Stimulated activated memory B cell treated with anti-CD40 and anti-IgM and Interleukin-4, amounts not matched to agents 10 μg/mL and 1 μg/mL and 100 μg/mL, for 72 hours (primary cell): ENCODE results near the gene METTL4.

Experiments used
- ATAC-seq: fragments of 150-1000 bp; cut with Tn5 transposase; 2 replicates; pipeline ENCODE4 v1.10.0; 2021
- H3K27ac Mint-ChIP-seq: one replicate; pipeline ENCODE4 v1.8.0; 2022; ENCODE audit warnings: mild to moderate bottlenecking, mixed read lengths
- H3K27me3 Mint-ChIP-seq: one replicate; pipeline ENCODE4 v1.8.0; 2022; ENCODE audit warnings: mixed read lengths
- H3K36me3 Mint-ChIP-seq: one replicate; pipeline ENCODE4 v1.8.0; 2022; ENCODE audit warnings: mixed read lengths
- H3K4me1 Mint-ChIP-seq: one replicate; pipeline ENCODE4 v1.8.0; 2022; ENCODE audit warnings: mixed read lengths
- H3K4me3 Mint-ChIP-seq: one replicate; pipeline ENCODE4 v1.8.0; 2022; ENCODE audit warnings: mild to moderate bottlenecking, moderate library complexity, mixed read lengths
- H3K9me3 Mint-ChIP-seq: one replicate; pipeline ENCODE4 v1.8.0; 2022; ENCODE audit warnings: mixed read lengths

METTL4 gene

GRCh38 chr18:2572892-2573291, 1.6 kb upstream of the METTL4 start:
- H3K4me1 Mint-ChIP-seq: peaks cover 38% of the 10 kb centered on the region
- no peaks in the 10 kb centered on the region for H3K27me3 Mint-ChIP-seq
- peak overlapping the region; percentile 23 for H3K4me3 Mint-ChIP-seq
- H3K36me3 Mint-ChIP-seq: peaks cover under 1% of the 10 kb centered on the region
- ATAC-seq: no peak
- no peak overlapping the region for H3K27ac Mint-ChIP-seq
- H3K9me3 Mint-ChIP-seq: no peaks in the 10 kb centered on the region

DNA sequence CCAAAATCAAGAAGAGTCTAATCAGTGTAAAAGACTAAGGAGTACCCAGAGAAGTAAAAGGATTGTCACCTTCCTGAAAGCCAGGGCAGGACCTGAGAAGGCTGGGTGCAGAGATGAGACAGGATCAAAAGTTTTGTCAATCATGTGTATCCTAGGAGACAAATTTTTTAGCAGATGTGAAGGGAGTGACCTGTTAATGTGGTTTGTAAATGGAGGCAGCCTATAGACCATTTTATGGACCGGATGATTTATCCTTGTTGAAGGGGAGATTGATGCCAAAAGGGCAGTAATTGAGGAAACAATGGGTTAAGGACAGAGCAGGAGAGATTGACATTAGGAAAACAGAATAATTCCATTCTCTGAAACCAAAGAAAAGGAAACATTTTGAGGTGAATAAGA, 865 bp upstream of the METTL4 start:
- Mint-ChIP-seq H3K4me1 (peaks cover 42% of the 10 kb centered on the region), H3K9me3 (no peaks in the 10 kb centered on the region), H3K27me3 (no peaks in the 10 kb centered on the region), H3K4me3 (peak overlapping the region; percentile 99), H3K36me3 (no peaks in the 10 kb centered on the region), H3K27ac (peak overlapping the region; percentile 99)
- no peak for ATAC-seq

DNA sequence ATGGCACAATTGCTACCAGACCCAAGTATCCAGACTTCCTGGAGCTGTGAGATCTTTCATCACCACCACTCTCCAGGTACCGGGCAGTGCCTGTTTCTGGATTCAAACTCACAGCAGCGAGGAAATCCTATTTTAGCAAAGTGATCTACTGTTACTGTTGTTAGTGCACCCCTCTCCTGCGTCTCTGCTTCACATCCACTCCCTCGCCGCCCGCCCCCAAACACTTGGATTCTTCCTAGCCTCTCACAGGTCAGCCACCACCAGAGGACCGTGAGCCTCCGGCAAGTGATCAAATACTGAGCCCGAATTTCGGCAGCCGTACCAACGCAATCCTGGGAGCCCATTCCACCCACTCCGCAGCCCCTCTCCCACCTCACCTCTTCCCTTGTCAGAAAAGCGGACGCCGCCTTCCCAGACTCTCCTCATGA, 519 bp downstream of the METTL4 start:
- H3K36me3 Mint-ChIP-seq: no peaks in the 10 kb centered on the region

DNA sequence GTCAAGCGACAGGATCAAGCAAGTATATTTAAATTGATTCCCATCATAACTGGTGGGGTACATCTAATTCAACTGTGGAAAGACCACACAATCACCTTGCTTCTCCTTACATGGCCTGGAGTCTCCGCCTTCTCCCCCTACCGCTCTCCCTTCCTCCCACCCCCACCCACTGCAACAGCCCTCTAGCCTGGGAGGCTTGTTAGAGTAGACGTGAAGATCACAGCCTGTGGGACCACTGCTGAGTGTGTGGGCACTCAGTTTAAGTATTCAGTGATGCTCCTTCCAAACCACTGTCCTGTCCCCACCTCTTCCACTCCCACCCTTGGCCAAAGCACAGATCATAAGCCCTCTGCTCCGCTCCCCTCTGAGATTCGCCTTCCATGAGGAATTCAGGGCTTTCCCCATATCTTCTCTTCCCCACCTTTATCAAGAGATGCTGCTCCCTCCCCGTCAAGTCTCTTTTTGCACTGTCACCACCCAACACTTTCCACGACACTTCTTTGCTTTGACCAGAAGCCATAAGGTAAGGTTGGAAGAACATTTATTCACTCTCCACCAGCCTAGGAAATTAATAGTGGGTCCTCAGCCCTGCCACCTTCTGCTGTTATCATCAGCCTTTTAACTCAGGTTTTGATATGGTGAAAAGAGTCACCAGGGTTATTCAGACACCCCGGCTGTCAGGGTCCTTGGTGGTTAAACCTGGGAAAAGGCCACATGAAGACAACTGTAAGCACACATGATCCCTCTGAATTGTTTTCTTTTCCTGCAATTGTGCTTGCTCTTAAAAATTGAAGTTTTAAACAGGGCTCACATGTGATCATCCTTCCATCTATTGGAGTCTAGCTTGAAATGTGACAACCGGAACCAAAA, 1.7 kb downstream of the METTL4 start:
- no peak for ATAC-seq
- peak overlapping the region; percentile 5 for H3K27ac Mint-ChIP-seq
- no peaks in the 10 kb centered on the region for H3K9me3 Mint-ChIP-seq
- peaks cover 42% of the 10 kb centered on the region for H3K4me1 Mint-ChIP-seq
- H3K4me3 Mint-ChIP-seq: no peak overlapping the region
- H3K27me3 Mint-ChIP-seq: no peaks in the 10 kb centered on the region
- H3K36me3 Mint-ChIP-seq: peaks cover 10% of the 10 kb centered on the region

More for the DNA sequence above, 519 bp downstream of the METTL4 start:
- Mint-ChIP-seq H3K27ac (peak overlapping the region; percentile 99), H3K9me3 (no peaks in the 10 kb centered on the region), H3K4me1 (peaks cover 42% of the 10 kb centered on the region), H3K4me3 (peak overlapping the region; percentile 99), H3K27me3 (no peaks in the 10 kb centered on the region)
- ATAC-seq: peak; percentile 75

DNA sequence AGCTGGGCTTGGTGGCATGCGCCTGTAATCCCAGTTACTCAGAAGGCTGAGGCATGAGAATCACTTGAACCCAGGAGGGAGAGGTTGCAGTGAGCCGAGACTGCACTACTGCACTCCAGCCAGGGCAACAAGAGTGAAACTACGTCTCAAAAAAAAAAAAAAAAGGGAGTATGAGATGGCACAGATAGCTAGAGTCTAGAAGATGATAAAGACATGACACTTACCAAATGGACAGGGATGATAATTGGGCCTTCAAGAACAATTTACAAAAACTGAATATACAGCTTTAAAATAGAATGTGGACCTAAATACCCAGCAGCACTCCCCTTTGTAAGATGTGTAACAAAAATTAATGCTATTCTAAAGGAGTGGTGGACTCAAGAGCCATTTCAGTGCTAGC, 2.7 kb downstream of the METTL4 start:
- no peaks in the 10 kb centered on the region for H3K27me3 Mint-ChIP-seq
- ATAC-seq: no peak
- peaks cover 36% of the 10 kb centered on the region for H3K4me1 Mint-ChIP-seq
- peaks cover 10% of the 10 kb centered on the region for H3K36me3 Mint-ChIP-seq
- H3K4me3 Mint-ChIP-seq: no peak overlapping the region
- H3K9me3 Mint-ChIP-seq: no peaks in the 10 kb centered on the region
- H3K27ac Mint-ChIP-seq: no peak overlapping the region

DNA sequence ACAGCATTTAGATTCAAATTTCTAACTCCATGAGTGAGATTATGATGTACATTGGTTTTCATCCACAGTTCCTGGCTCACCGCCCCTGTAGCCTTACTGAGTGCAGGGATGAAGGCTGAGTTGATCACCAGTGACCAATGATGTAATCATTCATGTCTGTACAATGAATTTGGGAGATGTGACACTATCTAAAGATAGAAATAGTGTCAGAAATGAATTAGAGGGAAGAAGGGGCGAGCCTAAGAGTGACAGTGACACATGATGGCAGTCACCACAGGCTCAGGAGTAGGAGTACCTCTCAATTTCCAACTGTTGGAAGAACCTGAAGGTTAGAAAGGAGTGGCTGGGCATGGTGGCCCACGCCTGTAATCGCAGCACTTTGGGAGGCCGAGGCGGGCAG, 3.2 kb downstream of the METTL4 start:
- no peak for ATAC-seq
- Mint-ChIP-seq H3K4me1 (peaks cover 36% of the 10 kb centered on the region), H3K36me3 (peaks cover 11% of the 10 kb centered on the region), H3K27me3 (no peaks in the 10 kb centered on the region), H3K27ac (no peak overlapping the region), H3K9me3 (no peaks in the 10 kb centered on the region), H3K4me3 (no peak overlapping the region)

DNA sequence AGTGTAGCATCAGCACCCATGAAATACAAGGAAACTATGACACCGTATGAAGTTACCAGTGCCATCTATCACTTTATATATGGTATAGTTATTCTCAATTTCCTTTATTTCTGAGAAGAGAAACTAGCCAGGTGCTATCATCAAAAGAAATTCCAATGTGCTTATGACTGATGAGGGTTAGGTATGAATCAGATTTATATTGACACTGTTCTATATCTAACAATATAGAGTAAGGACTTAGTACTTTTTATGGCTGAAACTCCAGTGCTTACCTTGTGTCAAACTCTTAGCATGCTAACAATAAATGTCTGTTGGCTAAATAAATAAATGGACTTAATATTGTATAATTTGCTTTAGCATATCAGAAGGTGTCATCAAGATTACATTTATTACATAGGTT, 6.9 kb downstream of the METTL4 start:
- no peak for ATAC-seq
- H3K4me3 Mint-ChIP-seq: no peak overlapping the region

GRCh38 chr18:2559249-2559648, 12.1 kb downstream of the METTL4 start:
- no peak for ATAC-seq
- Mint-ChIP-seq H3K9me3 (no peaks in the 10 kb centered on the region), H3K27ac (no peak overlapping the region), H3K4me1 (no peaks in the 10 kb centered on the region), H3K4me3 (no peak overlapping the region), H3K27me3 (no peaks in the 10 kb centered on the region), H3K36me3 (peaks cover 28% of the 10 kb centered on the region)

More for the DNA sequence above, 6.9 kb downstream of the METTL4 start:
- no peaks in the 10 kb centered on the region for H3K9me3 Mint-ChIP-seq
- no peaks in the 10 kb centered on the region for H3K27me3 Mint-ChIP-seq
- peaks cover 24% of the 10 kb centered on the region for H3K36me3 Mint-ChIP-seq
- H3K27ac Mint-ChIP-seq: no peak overlapping the region
- H3K4me1 Mint-ChIP-seq: peaks cover 21% of the 10 kb centered on the region

GRCh38 chr18:2557536-2557935, 13.8 kb downstream of the METTL4 start:
- Mint-ChIP-seq H3K27ac (no peak overlapping the region), H3K4me1 (no peaks in the 10 kb centered on the region), H3K36me3 (peaks cover 21% of the 10 kb centered on the region), H3K4me3 (no peak overlapping the region), H3K9me3 (no peaks in the 10 kb centered on the region), H3K27me3 (no peaks in the 10 kb centered on the region)
- ATAC-seq: no peak

DNA sequence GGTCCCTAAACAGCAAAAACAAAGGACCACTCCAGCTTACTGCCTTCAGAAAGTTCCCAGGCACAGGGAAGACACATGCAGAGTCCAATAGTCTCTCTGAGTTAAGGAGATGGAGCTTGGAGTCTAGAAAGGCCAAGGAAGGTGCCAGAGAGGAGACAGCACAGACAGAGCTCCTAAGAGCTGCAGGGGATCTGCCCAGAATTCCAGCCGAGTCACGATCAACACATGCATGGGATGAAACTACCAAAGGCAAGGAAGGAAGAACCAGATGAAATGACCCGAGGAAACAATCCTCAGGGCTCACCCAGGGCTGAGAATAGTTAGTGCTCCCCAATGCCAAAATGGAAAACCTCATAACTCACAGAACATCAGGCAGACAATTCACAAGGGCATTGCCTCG, 15.4 kb downstream of the METTL4 start:
- Mint-ChIP-seq H3K27me3 (no peaks in the 10 kb centered on the region), H3K4me3 (no peak overlapping the region), H3K27ac (peak overlapping the region; percentile 22), H3K9me3 (no peaks in the 10 kb centered on the region), H3K36me3 (peaks cover 21% of the 10 kb centered on the region), H3K4me1 (no peaks in the 10 kb centered on the region)
- no peak for ATAC-seq

GRCh38 chr18:2554696-2555095, 16.6 kb downstream of the METTL4 start:
- H3K36me3 Mint-ChIP-seq: peaks cover 30% of the 10 kb centered on the region
- ATAC-seq: no peak
- no peaks in the 10 kb centered on the region for H3K4me1 Mint-ChIP-seq
- no peaks in the 10 kb centered on the region for H3K27me3 Mint-ChIP-seq
- H3K9me3 Mint-ChIP-seq: no peaks in the 10 kb centered on the region
- no peak overlapping the region for H3K27ac Mint-ChIP-seq
- no peak overlapping the region for H3K4me3 Mint-ChIP-seq

DNA sequence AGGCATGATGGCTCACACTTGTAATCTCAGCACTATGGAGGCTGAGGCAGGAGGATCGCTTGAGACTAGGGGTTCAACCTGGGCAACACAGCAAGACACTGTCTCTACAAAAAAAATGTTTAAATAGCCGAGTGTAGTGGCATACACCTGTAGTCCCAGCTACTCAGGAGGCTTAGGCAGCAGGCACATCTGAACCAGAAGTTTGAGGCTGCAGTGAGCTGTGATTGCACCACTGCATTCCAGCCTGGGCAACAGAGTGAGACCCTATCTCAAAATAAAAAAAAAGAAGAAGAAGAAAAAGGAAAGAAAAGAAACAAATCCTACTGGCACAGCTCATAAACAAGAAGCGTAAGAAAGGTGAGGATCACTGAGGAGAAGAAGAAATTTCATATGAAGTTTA, 19.9 kb downstream of the METTL4 start:
- no peaks in the 10 kb centered on the region for H3K9me3 Mint-ChIP-seq
- no peak overlapping the region for H3K4me3 Mint-ChIP-seq
- no peak for ATAC-seq
- peaks cover 37% of the 10 kb centered on the region for H3K36me3 Mint-ChIP-seq
- H3K27me3 Mint-ChIP-seq: no peaks in the 10 kb centered on the region
- H3K4me1 Mint-ChIP-seq: peaks cover 16% of the 10 kb centered on the region
- H3K27ac Mint-ChIP-seq: no peak overlapping the region

GRCh38 chr18:2549462-2549861, 21.8 kb downstream of the METTL4 start:
- H3K27me3 Mint-ChIP-seq: no peaks in the 10 kb centered on the region
- H3K4me1 Mint-ChIP-seq: peaks cover 16% of the 10 kb centered on the region
- H3K9me3 Mint-ChIP-seq: no peaks in the 10 kb centered on the region
- ATAC-seq: no peak
- H3K4me3 Mint-ChIP-seq: no peak overlapping the region
- H3K36me3 Mint-ChIP-seq: peaks cover 28% of the 10 kb centered on the region
- H3K27ac Mint-ChIP-seq: no peak overlapping the region

DNA sequence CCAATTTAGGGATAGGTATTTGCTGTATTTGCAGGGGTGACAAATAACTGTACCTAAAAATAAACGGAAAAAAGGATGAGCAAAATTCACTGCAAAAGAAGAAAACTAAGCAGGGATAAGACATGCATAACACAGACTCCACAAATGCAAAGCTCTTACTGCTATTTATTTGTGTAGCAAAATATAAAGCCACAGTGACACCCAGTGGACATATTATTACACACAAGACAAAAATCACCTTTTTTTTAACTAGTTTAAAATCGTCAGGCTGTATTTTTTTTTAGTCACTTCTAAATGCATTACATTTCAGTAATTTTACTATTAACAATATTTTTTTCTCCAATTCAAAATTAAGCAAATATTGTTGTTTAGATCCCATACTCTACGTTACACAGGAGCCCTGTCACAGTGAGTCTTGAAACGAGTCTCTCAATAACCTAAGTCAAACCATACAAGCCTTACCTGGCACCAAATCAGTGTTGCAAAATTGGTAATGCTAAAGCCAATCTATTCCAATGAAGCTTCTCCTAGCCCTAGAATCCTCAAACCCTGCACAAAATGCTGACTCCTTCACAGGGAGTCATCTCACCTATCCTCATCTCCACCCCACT, 23.7 kb downstream of the METTL4 start:
- peaks cover 28% of the 10 kb centered on the region for H3K36me3 Mint-ChIP-seq
- no peaks in the 10 kb centered on the region for H3K9me3 Mint-ChIP-seq
- peaks cover 16% of the 10 kb centered on the region for H3K4me1 Mint-ChIP-seq
- no peak overlapping the region for H3K27ac Mint-ChIP-seq
- H3K4me3 Mint-ChIP-seq: no peak overlapping the region
- no peak for ATAC-seq
- no peaks in the 10 kb centered on the region for H3K27me3 Mint-ChIP-seq

GRCh38 chr18:2545155-2545554, 26.1 kb downstream of the METTL4 start:
- Mint-ChIP-seq H3K4me3 (no peak overlapping the region), H3K36me3 (peaks cover 14% of the 10 kb centered on the region)

More at GRCh38 chr18:2545155-2545554, 26.1 kb downstream of the METTL4 start:
- ATAC-seq: no peak
- no peaks in the 10 kb centered on the region for H3K9me3 Mint-ChIP-seq
- no peaks in the 10 kb centered on the region for H3K27me3 Mint-ChIP-seq
- peaks cover 16% of the 10 kb centered on the region for H3K4me1 Mint-ChIP-seq
- H3K27ac Mint-ChIP-seq: no peak overlapping the region
